Activated effector memory CD4-positive, alpha-beta T cell treated with Interleukin-2 at 50 U/mL for 16 hours (primary cell): Measurements from ENCODE around the gene UGT2B7.
"Not testable (repeated sequence)": the region's sequence is repeated elsewhere in the genome, so short reads cannot be mapped to it uniquely, and the experiment has no call there.

Source experiments
- DNase-seq: peaks from one replicate; pipeline ENCODE4 v3.0.0-alpha.2; 2020

Gene UGT2B7

DNA sequence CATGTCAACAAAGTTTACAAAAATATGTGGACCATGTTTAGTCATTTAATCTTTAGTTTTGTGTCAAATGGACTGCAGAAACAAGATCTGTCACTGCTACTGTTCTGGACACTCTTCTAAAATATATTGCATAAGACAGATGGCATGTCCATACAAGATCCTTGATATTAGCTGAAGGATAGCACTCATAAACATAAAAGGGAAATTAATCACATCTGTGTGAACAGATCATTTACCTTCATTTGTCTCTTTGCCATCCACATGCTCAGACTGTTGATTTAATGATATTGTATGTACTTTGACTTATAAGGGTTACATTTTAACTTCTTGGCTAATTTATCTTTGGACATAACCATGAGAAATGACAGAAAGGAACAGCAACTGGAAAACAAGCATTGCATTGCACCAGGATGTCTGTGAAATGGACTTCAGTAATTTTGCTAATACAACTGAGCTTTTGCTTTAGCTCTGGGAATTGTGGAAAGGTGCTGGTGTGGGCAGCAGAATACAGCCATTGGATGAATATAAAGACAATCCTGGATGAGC, at the start of gene UGT2B7:
UGT2B7 (plus strand) TSS at position 364 of the 546 bp plus-strand sequence; CDS start at position 411, 47 bp downstream.
- DNase-seq, result no peak

DNA sequence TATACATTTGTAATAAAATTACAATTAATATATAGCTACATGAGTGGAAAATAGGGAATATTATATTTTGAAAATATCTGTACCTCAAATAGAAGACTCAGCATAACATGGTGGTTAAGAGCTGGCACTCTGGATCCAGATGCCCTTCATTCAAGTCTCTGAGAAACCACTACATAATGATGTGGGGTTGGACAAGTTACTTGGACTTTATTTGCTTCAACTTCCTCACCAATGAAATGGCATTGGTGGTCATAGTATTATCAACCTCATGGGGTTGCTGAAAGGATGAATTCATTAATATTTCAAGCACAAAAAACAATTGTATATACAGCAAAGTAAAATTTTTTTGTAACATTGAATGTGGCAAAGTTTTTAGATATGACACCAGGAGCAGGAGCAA, 46.4 kb upstream of the UGT2B7 start:
- DNase-seq, result no peak

DNA sequence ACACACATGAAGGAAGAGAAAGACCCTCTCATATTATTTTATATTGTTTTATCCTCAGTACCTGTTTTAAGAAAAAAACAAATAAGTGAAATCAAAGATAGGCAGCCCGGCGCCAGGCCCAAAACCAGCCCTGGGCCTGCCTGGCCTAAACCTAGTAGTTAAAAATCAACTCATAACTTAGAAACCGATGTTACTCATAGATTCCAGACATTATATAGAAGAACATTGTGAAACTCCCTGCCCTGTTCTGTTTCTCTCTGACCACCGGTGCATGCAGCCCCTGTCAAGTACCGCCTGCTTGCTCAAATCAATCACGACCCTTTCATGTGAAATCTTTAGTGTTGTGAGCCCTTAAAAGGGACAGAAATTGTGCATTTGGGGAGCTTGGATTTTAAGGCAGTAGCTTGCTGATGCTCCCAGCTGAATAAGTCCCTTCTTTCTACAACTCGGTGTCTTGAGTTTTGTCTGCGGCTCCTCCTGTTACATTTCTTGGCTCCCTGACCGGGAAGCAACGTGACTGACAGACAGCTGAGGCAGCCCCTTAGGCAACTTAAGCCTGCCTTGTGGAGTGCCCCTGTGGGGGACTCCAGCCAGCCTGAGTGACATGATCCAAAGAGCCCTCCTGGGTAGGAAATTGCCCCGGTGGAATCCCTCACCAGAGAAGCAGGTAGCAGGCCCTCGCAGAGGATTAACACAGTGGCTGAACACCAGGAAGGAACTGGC, 45.3 kb upstream of the UGT2B7 start:
- DNase-seq, result not testable (repeated sequence)

DNA sequence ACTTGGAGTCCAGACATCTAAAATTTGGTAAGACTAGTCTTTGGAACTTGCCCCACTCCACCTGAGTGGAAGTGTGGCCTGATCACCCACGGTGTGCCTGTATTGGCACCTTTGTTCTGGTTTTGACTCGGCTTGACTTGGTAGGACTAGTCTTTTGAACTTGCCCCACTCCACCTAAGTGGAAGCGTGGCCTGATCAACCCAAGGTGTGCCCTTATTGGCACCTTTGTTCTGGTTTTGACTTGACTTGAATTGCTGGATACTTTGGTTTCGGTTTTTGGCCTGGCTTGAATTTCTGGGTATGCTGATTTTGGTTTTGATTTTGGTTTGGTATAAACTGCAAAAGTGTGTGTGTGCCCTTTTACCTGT, 44.7 kb upstream of the UGT2B7 start:
- DNase-seq, result no peak

DNA sequence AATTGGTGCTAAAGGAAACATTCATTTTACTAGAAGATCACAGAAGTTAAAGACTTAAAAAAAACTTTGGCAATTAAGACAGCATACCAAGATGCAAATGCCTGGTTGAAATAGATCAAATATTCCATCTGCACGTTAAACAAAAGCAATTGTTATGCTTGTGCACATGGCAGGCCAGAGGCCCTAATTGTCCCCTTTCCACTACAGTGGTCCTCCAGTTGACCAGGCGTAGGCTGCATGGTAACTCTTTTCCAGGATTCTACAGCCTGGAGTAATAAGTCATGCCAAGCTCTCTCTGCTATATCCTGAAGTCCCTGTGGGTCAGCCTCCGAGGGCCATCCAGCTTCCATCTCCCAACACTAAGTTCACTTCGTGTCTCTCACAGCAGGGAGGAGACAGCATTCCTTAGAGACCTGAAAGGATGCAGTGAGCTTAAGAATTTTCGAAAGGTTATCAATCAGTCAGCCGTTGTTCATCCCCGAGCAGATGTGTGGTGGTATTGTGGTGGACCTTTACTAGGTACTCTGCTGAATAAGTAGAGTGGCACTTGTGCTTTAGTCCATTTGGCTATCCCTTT, 42.9 kb upstream of the UGT2B7 start:
- not testable (repeated sequence) for DNase-seq

DNA sequence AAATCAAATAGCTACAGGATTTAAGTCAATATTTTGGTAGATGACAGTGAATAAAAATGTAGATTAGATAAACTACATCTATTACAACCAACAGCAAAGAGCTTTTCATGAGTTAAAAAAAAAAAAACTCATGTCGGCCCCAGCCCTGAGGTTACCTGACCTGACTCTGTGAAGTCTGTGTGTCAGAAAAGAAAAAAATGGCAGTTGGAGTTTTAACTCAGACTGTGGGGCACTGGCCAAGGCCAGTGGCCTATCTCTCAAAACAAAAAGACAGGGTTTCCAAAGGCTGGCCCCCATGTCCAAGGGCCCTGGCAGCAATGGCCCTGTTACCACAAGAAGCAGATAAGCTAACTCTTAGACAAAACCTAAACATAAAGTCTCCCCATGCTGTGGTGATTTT, 42.2 kb upstream of the UGT2B7 start:
- DNase-seq, result not testable (repeated sequence)

DNA sequence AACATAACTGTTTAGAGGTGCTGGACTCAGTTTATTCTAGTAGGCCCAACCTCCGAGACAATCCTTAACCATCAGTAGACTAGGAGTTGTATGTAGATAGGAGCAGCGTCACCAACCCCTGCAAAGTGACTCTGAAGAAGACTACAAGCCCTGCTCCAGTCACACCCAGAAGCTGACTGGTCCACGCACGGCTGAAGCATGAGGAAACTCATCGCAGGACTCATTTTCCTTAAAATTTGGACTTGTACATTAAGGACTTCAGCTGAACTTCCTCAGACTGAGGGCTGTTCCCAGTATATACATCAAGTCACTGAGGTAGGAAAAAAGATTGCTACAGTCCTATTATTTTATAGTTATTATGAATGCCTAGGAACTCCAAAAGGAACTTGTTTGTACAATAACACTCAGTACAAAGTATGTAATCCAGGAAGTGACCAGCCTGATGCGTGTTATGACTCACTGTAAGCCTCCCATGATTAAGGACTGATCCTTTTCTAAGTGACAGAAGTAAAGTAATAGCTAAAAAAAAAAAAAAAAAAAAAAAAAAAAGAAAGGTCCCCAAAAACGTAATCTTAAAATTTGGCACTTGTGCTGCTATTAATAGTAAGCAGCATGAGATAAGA, 41.6 kb upstream of the UGT2B7 start:
- DNase-seq, result no peak

DNA sequence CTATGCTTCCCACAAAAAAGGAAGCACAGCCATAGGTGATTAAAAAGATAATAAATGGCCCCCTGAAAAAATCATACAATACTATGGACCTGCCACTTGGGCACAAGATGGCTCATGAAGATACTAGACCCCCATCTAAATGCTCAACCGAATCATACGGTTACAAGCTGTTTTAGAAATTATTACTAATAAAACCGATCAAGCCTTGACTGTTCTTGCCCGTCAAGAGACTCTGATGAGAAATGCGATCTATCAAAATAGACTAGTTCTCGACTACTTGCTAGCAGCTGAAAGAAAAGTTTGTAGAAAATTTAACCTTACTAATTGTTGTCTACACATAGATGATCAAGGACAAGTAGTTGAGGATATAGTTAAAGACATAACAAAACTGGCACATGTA, 40.1 kb upstream of the UGT2B7 start:
- DNase-seq, result no peak

DNA sequence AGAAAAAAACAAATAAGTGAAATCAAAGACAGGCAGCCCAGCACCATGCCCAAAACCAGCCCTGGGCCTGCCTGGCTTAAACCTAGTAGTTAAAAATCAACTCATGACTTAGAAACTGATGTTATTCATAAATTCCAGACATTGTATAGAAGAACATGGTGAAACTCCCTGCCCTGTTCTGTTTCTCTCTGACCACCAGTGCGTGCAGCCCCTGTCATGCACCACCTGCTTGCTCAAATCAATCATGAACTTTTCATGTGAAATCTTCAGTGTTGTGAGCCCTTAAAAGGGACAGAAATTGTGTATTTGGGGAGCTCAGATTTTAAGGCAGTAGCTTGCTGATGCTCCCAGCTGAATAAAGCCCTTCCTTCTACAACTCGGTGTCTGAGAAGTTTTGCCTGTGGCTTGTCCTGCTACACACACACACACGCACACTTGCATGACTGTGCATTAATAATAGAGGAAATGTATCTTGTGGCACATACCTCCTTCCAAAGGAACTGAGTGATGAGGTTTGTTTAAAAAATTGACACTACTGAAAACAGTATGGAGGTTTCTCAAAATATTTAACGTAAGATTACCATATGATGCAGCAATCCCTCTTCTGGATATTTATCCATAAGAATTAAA, 39.2 kb upstream of the UGT2B7 start:
- no peak for DNase-seq

DNA sequence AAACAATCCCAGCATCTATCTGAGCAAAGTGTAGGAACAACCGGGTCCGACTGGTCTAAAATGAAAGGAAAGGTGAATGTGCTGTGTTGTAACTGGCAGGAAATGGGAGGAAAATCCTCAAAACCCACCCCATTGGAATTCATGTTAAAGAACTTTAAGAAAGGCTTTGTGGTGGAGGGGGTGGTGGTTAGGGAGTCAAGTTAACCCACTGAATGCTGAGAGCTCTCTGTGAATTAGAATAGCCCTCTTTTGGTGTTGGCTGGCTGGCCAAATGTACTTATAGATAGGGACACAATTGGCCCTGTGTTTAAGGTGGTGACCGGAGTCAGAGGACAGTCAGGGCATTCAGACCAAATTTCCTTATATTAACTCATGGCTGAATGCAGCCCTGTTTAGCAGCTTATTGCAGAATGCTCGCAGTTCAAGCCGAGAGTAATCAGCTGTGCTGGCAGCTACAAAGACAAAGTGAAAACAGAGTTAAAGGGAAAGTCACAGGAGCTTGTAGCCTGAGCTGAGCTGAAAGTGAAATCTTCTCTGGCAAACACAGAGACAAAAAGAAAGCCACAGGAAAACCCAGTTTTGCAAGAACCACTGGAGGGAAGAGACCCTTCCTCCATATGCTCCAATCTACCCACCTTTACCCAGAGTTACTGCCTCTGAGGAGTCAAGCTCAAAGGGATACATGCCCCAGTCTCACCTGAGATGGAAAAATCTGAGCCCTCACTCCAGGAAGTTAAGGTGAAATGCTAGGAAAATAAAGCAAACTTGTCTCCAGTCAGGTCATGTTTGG, 38.5 kb upstream of the UGT2B7 start:
- DNase-seq, result no peak

DNA sequence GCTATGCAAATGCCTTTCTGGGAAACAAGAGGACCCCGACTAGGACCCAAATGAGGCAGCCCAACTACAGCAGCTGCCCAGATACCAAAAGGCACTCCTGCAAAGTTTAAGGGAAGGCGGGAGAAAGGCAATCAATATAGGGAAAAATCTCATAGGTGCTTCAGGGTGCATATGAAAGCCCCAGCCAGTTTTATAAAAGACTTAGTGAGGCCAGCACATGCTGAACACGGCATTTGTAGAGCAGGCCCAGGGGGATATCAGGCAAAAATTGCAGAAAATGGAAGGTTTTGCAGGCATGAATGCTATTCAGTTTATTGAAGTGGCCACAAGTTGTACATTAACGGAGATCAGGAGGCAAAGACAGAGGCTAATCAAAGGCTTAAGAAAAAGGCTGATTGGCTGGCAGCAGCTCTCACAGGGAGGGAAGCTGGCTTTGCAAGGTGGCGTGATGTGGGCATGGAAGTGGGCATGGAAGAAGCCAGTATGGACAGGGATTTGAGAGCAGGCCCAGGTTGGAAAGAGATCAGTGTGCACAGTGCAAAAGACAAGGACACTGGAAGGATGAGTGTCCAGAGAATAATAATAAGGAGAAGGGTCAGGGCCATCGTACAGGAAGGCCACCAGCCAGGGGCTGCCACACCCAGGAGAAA, 37.7 kb upstream of the UGT2B7 start:
- no peak for DNase-seq

DNA sequence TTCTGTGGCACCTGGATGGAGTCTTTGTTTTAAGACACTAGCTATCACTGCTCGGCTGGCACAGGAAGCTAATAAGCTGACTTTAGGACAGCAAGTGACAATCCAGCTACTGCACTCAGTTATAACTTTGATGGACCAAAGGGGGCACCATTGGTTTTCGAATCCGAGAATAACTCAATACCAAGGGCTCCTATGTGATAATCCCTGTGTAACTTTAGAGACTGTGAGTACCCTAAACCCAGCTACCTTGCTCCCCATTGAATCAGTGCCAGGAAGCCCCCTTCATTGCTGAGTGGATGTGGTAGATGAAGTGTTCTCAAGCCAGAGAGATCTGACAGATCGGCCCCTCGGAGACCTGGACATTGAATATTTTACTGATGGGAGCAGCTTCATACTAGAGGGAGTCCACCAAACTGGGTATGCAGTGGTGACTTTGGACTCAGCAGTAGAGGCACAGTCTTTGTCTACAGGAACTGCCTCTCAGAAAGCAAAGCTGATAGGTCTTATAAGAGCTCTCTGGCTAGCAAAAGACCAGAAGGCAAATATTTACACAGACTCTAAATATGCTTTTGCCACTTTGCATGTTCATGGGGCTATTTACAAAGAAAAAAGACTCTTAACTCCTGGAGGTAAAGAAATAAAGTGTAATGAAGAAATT, 35.5 kb upstream of the UGT2B7 start:
- no peak for DNase-seq

DNA sequence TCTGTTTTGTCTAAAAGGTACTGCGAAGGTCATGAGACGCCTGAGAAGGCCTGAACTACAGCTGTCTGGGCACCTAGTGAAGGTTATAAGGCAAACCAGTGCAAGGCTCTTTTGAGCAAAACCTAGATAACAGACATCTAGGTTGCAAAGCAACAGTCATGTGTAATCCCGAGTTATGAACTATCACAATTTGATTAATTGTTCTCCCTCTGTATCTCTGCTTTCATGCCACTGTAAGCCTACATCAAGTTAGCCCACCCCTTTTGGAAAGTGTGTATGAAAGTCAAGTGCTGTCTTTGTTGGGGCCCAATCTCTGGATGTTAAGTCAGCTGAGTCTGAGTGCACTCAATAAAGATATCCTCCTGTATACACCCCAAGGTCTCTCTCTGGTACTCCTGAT, 31.9 kb upstream of the UGT2B7 start:
- no peak for DNase-seq

DNA sequence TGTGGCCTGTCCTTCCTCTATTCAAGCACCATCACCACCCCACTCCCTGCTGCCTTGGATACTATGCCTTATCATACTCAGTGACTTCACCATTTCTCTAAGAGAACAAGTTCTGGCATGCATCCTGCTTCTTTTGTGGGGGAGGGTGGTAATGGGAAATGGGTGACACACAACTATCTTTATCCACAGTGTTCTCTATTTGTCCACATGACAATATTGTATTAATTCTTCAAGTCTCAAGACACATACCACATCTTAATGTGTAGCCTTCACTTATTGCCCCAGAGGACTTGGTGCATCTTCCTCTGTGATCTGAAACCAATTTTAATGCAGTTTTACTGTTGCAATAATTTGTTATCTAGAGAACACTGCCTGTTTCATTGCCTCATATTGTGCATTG, 29.3 kb upstream of the UGT2B7 start:
- no peak for DNase-seq

DNA sequence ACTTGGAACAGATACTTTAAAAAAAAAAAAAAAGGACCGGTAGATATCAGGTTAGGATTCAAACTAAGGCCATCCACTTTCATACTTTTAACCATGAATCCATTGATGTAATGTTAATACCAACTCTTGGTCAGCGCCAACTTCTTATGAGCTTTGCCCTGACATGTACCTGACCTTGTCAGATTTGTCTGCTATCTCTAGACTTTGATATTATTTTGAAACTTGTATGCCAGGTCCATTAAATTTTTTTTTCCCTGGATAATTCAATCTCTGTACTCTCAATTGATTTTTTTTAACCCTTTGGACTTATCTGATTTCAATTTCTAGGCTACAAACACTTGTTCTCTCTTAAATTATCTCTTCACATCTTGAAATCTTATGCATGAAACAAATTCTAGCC, 27.2 kb upstream of the UGT2B7 start:
- DNase-seq, result no peak

DNA sequence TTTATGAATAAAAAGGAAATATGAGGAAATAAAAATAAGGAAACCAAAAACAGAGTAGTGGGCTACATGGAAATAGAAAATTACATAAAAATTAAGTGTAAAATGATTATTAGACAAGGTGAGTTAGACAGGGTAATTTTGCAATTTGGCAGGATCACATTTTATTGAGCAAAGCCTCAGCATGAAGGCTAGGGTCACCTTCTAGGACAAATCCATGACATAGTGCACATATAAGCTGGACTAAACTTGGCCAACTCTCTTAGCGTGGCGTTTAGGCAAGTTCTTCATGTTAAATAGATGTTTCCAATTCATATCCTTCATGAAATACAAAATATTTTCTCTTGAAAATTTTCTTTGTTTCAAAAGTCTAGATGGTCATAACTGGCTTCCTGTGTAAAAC, 25.7 kb upstream of the UGT2B7 start:
- no peak for DNase-seq

DNA sequence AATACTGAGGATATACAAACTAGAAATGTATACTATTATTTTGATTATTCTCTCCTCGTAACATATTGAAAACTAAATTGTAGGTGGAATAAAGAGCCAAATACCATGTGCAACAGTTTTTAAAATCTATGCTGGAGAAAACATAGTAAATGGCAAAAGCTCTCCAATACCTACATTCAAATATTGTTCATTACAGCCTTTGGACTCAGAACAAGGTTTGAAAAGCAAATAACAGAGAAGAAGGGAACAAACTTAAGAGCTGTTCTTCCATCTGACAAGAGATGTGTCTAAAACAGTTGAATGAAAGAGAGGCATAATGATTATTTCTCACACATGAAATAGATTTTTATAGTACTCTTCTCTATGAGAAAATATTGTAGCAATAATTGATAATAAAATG, 25.0 kb upstream of the UGT2B7 start:
- DNase-seq, result no peak

DNA sequence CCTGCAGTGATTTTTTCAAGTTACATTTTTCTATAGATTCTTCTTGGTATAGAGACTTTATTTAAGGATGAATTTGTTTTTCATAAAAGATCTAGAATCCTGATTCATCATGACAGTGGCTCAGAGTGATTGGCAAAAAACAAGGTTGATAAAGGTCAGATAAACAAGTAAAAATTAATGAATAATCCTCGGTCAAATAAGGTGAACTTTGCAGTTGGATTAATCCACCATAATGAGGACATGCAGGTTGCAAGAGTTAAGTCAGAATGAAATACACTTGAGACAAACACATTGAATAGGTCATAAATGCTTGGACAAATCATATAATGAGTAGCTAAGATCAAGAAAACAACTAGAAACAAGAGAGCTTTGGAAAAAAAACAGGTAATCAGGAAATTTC, 22.9 kb upstream of the UGT2B7 start:
- DNase-seq, result no peak

DNA sequence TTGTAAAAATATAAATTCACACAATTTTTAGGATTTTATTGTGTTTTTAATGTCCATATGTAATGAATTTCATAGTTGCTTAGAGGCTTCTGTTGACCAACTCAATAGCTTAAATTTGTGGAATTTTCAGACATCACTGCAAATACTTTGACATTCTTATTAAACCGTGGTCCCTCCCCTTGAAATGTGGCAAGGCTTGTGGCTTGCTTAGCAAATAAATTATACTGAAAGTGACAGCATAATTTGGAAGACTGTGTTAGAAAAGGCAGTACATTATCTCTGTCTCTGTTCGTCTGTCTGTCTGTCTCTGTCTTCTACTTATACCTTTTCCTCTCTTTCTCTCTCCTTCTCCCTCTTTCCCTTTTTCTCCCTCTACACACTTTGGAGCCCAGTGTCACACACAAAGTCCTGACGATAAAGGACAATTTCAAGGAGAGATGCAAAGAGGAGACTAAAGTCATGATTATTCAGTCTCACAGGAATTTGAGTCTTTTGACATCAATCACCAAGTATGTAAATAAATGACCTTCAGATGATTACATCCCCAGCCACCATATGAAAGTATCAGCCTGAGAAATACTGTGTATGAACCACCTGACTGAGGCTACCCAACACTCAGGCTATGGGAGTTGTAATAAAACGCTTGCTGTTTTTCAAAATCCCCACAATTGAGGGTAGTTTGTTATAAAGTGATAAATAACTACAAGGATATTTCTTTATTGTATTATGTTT, 21.0 kb upstream of the UGT2B7 start:
- no peak for DNase-seq

DNA sequence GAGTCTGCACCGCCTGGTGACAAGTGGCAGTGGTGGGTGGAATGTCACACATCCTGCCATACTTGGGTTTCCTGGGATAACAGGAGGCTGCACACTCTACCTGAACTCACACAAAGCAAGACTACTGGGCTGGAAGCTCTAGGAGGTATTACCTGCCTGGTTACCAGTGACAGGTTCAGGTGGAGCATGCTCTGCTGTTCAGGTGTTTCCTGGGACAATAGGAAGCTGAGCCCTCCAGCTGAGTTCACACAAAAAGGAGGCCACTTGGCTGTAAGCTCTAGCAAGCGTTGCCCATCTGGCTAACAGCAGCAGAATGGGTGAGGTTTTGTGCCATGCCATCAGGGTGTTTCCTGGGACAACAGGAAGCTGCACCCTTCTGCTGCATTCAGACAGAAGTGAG, 17.4 kb upstream of the UGT2B7 start:
- no peak for DNase-seq

DNA sequence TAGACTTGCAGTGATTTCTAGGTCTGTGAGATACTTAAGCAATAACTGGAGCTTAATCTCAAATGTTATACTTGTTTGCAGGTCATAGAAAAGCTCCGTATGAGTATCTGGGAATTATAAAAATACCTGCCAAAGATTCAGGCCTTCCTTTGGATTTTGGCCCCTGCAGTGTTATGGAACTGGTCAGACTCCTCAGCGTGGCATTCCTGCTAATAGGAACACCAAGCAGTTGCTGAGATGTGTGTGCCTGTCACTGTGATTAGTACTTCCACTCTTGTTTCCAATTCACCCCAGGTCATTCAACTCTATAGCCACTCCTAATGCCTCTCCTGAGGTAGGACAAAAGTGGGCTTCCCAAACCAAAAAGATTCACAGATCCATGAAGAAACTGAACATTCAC, 7.8 kb upstream of the UGT2B7 start:
- DNase-seq, result no peak
